MM.1S (cell line): ENCODE results near the gene DOK1.

Experiments used
- EZH2phosphoT487 ChIP-seq: fragments of 300-600 bp; sonication (generic); IDR thresholded peaks from 2 replicates; pipeline ENCODE4 v1.6.1; 2018; ENCODE audit warnings: antibody characterized with exemption, low read length
- TF ChIP-seq, protein P1 (sequence below): fragments of 300-600 bp; sonication (generic); IDR thresholded peaks from 2 replicates; pipeline ENCODE4 v1.5.1; 2016; ENCODE audit warnings: antibody characterized with exemption, low read length, mixed read lengths

GRCh38 chr2:74532222-74532621, 22.3 kb upstream of the DOK1 start:
- TF ChIP-seq, protein P1, sequence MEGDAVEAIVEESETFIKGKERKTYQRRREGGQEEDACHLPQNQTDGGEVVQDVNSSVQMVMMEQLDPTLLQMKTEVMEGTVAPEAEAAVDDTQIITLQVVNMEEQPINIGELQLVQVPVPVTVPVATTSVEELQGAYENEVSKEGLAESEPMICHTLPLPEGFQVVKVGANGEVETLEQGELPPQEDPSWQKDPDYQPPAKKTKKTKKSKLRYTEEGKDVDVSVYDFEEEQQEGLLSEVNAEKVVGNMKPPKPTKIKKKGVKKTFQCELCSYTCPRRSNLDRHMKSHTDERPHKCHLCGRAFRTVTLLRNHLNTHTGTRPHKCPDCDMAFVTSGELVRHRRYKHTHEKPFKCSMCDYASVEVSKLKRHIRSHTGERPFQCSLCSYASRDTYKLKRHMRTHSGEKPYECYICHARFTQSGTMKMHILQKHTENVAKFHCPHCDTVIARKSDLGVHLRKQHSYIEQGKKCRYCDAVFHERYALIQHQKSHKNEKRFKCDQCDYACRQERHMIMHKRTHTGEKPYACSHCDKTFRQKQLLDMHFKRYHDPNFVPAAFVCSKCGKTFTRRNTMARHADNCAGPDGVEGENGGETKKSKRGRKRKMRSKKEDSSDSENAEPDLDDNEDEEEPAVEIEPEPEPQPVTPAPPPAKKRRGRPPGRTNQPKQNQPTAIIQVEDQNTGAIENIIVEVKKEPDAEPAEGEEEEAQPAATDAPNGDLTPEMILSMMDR, result peak; percentile 44
- TF ChIP-seq EZH2phosphoT487, result no peak
